GM18517 (cell line): Measurements from ENCODE around the gene MSN.
A peak's percentile ranks its signal among the peaks of the same experiment; 100 is the strongest.
"Not testable (repeated sequence)": the region's sequence is repeated elsewhere in the genome, so short reads cannot be mapped to it uniquely, and the experiment has no call there.

Experiments
- ATAC-seq: cut with Tn5 transposase; IDR thresholded peaks from one replicate; pipeline ENCODE4 v1.9.1; 2021; ENCODE audit warnings: mild to moderate bottlenecking, moderate library complexity; ENCODE audit not compliant: unreplicated experiment

The MSN gene

DNA sequence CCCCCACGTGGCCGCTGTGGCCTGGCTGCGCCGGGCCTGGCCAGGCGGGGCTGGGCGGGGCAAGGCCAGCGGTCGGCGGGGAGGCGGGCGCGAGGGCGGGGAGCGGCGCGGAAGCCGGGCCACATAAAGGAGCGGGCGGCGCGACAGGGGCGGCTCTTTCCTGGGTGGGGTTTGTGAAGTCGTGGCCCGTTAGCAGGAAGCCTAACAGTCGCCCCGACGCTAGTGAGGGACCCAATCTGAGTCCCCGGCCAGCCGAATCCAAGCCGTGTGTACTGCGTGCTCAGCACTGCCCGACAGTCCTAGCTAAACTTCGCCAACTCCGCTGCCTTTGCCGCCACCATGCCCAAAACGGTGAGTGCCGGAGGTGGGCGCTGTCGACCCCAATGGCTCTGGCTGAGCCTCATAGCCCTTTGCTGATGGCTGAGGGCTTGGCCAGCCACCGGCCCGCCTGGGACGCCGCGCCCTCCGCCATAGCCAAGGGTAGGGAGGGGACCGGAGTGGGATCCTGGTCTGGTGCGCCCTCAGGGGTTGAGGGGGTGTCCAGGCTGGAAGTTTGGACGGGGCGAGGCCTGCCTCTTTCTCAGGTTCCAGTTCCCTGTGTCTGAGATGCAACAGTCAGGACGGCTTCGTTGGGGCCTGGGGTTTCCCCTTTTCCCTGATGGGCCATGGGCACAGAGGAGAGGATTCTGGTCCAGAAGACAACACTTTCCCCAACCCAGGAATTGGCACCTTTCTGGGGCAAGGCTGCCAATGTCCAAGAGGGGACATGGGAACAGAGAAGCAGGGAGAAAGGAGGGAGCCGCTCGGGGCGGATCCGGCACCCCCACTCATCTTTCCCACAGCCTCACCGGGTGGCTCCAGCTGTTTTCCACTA is at the start of gene MSN:
Gene MSN, plus strand, starts transcription at position 152 of the 874 bp plus-strand sequence. Its CDS starts 188 bp downstream, at position 340.
- ATAC-seq, result peak; percentile 68

DNA sequence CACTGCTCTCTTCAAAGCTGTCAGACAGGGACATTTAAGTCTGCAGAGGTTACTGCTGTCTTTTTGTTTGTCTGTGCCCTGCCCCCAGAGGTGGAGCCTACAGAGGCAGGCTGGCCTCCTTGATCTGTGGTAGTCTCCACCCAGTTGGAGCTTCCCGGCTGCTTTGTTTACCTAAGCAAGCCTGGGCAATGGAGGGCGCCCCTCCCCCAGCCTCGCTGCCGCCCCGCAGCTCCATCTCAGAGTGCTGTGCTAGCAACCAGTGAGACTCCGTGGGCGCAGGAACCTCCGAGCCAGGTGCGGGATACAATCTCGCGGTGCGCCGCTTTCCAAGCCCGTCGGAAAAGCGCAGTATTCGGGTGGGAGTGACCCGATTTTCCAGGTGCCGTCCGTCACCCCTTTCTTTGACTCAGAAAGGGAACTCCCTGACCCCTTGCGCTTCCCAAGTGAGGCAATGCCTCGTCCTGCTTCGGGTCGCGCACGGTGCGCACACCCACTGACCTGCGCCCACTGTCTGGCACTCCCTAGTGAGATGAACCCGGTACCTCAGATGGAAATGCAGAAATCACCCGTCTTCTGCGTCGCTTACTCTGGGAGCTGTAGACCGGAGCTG is 47.3 kb upstream of the MSN start:
- not testable (repeated sequence) for ATAC-seq

DNA sequence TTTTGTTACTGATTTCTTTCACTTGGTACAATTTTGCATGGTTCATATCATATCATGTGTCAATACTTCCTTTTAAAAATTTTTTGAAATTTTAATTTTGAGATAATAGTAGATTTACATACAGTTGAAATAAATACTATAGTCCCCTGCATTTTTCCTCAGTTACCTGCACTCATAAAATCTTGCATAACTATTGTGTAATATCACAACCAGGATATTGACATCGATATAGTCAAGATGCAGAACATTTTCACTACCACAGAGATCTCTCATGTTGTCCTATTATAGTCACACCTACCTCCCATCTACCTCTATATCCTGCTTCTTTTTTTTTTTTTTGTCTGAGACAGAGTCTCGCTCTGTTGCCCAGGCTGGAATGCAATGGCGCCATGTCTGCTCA is 36.7 kb upstream of the MSN start:
- ATAC-seq, result no peak

DNA sequence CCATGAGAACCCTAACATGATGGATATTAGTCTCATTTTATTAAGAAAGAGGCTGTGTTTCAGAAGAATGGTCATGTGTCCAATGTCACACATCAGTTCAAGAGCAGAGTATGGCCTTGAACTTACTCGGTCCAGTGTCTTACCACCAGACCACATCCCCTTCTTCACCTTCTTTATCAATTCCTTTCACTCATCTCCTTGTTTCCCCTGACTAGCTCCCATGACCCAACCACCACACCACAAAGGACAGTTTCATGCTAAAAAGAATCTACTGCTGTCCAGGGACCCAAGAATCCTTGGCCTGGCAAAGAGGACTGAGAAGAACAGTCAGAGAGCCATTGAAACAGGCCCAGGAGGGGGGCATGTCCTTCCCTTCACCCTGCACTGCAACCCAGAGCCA is 33.6 kb upstream of the MSN start:
- ATAC-seq, result no peak

DNA sequence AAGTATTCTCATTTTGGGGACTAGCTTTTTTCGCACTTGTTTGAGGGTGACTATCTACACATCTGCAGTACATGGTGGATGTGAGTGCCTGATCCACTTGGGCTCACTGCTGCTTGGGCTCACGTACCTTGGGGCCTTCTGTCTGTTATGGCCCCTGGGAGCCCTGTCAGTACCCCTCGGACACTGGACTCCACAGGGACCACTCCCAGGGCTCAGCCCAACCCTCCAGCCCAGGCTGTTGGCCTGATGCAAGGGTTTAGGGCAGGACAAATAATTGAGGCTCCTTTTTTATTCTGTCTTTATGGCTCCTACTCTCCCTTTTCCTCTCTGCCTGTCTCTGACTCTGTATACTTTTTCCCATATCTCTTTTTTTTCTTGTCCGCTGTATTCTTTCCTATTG is 32.7 kb upstream of the MSN start:
- ATAC-seq, result no peak

DNA sequence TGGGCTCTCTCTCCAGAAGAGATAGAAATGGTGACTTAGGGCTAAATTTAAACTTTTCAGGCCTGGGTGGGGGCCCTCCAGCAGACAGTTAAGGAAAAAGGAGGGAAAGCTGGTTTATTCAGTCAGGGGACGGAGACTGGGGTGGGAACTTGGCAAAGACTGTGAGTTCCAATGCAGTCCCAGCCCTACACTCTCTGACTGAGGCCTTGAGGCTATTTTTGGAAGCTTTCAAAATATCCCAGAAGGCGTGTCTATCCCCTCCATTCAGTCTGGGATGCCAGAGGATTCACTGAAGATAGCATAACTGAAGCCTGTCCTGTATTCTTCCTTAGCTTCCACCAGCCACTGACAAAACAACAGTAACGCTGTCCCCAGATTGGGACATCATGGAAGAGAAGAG is 32.1 kb upstream of the MSN start:
- no peak for ATAC-seq

DNA sequence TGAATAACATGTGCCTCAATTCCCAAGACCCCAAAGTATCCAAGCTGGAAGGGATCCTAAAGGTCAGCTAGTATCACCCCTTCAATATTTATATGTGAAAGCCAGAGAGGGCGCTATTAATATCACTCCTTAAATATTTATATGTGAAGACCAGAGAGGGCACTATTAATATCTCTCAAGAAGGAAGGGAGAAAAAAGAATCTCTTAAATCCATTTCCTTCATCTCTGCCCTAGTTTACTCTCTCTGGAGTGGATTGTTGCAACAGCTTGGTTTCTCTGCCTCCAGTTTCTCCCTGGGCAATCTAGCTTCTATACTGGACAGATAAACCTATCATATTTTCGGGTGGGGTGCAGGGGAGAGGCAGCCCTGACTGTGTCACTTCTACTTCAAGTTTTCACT is 31.6 kb upstream of the MSN start:
- no peak for ATAC-seq

DNA sequence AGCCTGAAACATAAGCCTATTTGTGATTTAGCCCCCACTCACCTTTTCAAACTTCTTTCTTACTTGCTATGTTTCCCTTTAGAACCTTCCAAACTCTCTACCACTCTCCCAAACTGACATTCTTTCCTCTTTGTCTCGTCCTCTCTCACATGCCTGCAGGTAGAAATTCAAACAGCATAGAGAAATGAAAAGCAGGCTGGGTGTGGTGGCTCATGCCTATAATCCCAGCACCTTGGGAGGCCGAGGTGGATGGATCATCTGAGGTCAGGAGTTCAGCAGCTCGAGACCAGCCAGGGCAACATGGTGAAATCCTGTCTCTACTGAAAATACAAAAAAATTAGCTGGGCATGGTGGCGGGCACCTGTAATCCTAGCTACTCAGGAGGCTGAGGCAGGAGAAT is 31.2 kb upstream of the MSN start:
- not testable (repeated sequence) for ATAC-seq

DNA sequence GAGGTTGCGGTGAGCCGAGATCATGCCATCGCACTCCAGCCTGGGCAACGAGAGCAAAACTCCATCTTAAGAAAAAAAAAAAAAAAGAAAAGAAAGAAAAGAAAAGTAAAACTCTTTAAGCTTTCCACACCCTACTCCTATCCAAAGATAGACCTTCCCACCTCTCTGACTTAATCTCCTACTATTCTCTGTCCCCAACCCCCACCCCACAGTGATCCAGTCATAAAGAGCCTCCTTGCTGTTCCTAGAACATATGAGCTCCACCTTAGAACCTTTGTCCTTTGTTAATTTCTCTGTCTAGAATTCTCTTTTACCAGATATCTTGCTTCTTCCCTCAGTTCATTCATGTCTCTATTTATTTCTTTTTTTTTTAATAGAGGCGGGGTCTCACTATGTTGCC is 30.1 kb upstream of the MSN start:
- ATAC-seq, result no peak

DNA sequence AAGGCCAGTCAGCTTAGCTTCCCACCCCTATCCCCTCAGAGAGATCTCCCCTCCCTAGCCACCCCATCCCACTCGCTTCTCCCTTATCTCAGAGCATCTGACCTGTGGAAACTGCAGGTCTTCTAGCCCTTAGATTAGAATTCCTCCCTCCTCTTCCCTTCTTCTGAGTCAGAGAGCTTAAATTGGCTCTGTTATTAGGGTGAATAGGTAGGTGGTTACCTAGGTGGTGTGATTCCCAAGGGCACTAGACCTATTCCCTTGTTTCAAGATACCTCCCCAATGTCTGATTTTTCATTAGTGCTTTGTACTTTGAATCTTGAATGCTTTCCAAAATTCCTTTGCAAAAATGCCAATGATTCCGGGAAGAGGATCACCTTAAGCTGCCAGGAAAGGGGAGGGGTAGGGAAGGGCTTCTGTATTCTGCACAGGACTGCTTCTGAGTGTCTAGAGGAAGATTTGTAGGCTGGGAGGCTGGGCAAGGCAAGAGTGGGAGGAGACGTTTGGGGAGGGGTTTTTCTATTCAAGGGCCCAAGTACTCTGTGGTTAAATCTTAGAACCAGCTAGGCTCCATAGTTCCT is 24.5 kb upstream of the MSN start:
- no peak for ATAC-seq

DNA sequence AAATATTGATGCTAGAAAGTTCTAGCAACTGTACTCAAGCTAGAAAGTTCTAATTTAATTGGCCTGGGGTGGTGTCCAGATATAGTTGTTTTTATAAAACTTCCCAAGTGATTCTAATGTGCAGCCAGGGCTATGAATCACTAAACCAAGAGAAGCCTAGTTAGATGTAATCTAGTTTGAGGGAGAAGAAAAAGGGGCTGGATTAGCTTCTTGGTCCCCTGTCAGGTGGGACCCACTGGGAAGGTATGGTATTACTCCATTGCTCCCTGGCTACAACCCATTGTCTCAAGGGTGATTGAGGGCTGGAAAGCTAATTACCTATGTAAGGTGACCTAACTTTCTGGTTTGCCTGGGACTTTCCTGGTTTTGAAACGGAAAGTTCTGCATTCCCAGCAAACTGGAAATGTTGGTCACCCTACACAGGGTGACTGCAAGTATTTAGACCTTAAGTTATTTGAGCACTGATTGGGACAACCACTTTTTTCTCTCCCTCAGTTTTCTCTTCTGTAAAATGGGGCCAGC is 23.9 kb upstream of the MSN start:
- ATAC-seq, result no peak

DNA sequence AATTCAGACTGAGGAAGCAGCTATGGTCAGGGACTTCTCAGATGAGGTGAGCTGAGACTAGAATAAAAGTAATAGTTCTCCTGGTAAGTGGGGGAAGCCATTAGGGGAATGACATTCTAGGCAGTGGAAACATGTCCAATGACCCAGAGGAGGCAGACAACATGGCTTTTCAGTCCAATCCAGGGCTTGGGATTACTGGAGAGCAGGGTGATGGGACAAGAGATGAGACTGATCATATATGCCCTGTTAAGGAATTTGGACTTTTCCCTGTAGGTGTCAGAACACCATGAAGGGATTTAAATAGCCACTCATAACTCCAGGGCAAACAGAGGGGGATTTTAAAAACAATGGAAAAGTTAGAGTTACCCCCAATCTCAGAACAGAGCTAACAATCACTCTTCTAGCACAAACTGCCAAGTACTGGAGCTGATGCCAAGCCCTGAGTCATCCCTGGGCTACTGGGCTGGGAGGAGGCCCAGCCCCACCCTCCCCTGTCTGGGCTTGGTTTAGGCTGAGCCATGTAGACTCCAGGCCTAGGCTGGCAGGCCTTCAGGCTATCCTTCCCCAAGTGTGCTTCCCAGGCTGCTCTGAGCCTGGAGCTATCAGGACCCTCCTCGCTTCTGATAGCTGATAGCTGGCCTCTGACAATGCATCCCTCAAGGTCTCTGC is 22.7 kb upstream of the MSN start:
- no peak for ATAC-seq

DNA sequence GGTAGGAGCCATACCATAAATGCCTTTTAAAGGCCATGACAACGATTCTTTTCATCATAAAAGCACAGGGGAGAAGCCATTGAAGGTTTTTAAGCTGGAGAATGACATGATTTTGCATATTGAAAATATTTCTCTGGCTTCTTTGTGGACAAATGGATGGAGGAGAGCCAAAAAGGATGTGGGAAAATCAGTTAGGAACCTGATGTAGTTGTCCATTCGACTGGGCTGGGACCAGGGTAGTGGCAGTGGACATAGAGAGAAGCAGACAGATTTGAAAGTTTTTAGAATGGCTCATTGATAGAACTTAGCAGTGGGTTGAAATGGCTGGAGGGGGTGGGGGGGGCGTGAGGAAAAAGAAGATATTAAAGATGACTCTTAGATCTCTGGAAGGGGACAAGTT is 19.7 kb upstream of the MSN start:
- no peak for ATAC-seq

DNA sequence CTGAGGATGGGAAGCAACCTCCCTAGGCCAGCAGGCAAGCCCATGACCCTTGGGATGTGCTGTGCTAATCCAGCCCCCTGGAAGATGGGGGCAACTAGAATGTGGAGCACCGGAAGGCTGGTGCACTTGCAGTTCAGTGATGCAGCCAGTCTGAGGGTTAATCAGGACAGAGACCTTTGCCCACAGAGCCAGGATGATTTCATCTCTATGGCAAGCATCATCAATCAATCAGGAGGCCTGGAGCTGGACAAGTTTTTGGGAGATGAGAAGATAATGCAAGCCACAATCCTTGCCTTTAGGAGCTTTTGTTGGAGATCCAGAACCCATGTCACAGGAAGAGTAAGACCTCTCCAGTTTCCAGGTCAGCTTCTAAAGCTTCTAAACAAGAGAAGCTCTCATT is 15.4 kb upstream of the MSN start:
- no peak for ATAC-seq

DNA sequence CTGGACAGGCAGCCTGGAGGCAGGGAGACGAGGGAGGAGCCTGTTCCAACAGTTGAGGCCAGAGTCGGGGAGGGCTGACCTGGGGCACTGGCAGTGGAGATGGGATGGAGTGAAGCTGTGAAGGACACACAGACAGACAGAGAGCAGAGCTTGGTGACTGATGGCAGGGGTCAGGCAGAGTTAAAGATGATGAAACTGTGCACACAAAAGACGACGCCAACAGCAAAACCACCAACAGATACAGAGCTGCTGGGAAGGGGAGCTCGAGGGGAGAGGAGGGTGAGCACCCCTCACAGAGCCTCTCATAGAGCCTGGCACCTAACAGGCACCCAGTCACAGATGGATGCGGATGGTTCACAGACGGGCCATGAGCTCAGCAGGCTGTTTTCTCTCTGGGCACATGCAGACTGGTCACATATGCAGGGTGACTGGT is 10.4 kb upstream of the MSN start:
- not testable (repeated sequence) for ATAC-seq

DNA sequence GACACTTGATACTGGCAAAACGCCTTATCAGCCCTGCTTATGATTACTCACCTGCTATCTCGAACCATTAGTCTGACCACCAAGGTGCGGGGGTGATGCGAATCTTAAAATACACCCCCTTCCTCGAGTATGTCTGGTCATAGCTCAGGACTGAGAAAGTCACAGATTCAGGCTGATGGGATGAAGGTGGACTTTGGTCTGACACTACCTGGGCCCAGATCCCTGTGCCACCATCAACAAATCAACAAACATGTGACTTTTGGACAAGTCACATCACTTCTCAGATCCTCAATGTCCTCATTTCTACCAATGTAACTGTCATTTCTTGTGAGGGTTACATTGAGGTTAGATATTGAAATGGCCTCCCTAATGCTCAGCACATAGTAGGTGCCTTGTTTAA is 9.8 kb upstream of the MSN start:
- no peak for ATAC-seq

DNA sequence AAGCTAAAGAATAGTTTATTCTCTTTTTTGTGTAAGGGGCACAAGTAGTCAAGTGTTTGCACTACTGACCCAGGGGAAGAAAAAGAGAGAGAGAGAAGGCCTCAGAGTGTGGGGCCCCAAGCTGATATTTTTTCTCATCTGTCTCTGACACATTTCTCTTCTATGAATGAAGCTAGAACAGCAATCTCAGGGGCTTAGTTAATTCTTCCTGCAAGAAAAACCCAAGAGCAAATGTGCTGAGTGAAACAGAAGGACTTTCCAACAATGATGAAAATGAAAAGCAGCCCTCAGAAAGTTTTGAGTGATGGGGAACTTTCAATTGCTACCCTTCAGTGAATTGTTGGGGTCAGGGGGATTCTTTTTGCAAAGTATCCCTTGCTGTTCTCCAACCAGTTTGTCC is 9.2 kb upstream of the MSN start:
- ATAC-seq, result no peak

DNA sequence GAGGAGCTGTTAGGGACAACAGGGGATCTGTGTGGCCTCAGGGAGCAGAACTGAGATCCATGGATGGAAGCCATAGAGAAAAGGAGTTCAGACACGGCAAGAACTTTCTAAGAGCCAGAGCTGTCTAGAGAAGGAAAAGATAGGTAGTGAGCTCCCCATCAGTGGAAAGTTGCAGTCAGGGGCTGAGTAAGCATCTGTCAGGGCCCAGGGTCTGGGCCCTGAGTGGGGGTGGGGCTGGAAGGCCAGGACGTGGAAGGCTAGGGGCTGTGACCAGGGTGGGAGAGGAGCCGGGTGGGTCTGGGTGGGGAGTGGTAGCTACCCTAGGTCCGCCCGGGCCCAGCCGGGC is 324 bp upstream of the MSN start:
- ATAC-seq, result peak; percentile 20

DNA sequence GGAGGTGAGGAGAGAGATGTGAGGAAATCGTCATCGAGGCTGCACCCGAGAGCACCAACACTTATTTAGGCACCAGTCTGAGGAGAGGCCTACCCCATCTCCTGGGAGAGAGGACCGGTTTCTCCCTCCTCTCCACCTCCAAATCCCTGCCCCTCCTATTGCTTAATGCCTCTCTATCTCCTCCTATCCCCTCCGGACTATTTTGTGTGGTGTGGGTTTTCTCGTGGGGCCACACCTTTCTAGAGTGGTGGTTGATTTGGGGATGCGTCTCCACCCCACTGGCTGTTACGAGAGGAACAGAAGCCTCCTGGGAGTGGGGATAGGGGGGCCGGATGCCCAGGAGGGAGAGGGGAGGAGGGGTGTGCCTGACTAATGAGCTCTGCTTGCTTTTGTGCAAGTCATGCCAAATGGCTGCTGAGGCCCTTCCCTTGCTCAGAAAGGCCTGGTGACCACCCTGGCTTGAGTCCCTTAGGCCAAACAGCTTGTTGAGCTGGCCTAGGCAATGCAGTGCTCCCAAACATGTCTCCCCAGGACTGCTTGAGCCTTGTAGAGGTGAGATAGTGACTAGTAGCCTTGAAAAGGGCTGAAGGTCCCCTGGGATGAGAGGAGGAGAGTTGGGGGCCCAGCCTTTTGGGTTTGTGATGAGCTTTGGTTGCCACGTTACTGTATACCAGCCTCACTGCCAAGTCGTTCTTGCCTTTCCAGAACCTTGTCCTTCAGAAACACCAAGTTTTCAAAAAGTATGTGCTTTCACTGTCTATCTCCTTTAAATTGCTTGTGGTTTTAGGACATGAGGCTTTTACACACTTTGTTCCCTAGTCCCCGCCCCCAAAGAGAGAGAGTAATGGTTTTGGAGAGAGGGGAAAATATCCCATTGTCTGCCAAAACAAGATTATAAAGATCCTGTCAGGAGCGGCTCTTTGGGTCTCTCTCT is 1.2 kb downstream of the MSN start:
- peak; percentile 33 for ATAC-seq

DNA sequence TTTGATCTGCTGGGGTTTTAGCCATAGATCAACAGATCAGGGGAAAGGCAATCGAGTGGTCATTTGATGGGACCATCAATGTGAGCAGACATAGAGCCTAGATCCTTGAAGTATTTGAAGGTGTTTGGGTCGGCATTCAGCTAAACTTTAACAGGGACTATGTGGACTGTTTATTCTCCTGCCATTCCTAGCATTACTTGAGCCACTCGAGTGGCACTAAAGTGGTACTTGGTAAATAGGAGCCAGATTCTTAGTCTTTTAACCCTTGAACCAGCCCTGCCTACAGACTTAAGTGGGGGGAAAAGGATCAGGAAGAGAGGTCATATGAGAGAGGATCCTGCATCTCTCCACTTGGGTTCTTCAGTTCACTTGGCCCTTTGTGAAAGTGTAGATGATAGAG is 3.8 kb downstream of the MSN start:
- no peak for ATAC-seq
